GM19438 (cell line): ENCODE data around the gene ARHGEF7.
"Not testable (repeated sequence)": the region's sequence is repeated elsewhere in the genome, so short reads cannot be mapped to it uniquely, and the experiment has no call there.

Experiments
- ATAC-seq: cut with Tn5 transposase; IDR thresholded peaks from one replicate; pipeline ENCODE4 v1.9.1; 2021; ENCODE audit warnings: low read depth; ENCODE audit not compliant: unreplicated experiment

ARHGEF7 gene

GRCh38 chr13:111245576-111246384, 130.7 kb downstream of the ARHGEF7 start:
- no peak for ATAC-seq

- ATAC-seq = no peak
Observed at GRCh38 chr13:111247552-111247951, 132.4 kb downstream of the ARHGEF7 start.

DNA sequence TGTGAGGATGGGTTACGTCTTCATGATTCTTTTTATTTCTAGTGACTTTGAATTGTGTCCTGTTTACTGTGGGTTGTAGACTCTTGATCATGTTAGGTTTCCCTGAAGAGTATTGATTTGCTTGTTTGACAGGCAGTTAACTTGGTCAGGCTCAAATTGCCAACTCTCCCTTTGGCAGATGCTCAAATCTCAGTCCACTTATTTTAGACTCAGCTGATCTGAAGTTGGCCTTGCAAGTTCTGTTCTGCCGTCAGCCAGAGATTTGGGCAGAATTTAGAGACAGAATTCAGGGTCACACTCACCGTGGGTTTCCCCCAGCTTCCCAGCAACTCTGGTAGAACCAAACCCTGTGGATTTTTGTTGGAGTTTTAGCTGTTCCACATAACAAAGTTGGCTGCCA, 133.7 kb downstream of the ARHGEF7 start:
- no peak for ATAC-seq

DNA sequence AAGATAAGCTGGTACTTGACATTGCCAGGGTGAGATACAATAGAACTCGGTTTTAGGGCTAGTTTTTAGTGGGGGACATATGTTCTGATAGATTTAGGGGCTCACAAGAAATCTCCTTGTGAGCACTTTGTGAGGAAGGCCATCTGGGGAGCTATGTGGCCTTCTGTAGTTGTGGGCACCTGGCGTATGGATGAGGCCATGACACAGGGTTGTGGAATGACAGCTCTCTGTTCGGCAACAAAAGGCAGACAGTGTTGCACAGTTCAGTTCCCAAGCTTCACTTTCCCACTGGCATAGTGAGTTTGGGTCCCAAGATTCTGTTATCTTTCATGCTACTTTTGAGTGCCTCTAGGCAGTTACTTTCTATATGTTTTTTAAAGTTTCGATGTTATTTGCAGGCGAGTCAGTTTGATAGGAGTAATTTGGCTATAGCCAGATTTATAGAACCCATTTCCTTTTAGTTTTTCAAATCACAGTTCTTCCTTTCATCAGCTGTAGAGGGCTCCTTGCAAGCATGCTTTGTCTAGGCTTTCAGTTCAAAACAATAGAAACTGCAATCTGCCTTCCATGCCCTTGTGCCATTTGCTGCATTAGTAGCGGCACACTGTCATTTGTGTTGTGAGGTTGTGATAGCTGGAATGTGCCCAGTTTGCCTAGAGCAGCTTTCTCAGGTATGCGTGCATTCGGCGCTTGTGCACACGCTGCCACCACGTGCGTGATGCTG, 134.7 kb downstream of the ARHGEF7 start:
- no peak for ATAC-seq

- no peak for ATAC-seq
Observed at GRCh38 chr13:111251646-111252445, 136.7 kb downstream of the ARHGEF7 start.

GRCh38 chr13:111252446-111253364, 137.6 kb downstream of the ARHGEF7 start:
- ATAC-seq = no peak

GRCh38 chr13:111253365-111253872, 138.3 kb downstream of the ARHGEF7 start:
- no peak for ATAC-seq

- ATAC-seq = no peak
Observed at GRCh38 chr13:111255228-111255790, 140.2 kb downstream of the ARHGEF7 start.

DNA sequence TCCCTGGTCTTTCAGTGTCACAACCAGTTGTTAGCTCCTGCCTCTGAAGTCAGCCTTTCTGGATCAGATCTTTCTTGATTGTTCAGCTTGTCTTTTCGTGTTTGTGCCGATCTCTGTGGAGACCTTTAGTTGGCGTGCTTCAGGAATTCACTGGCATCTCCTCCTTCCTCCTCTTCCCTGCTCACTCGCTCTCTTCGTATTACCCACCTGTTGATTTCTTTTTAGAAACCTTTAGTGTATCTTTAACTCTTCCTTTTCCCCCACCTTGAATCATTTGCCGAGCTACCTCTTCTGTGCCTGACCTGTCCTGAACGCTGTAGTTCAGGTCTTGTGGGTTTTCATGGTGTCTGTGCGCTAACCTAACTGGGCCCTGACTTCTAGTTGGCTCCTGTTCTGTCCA, 141.3 kb downstream of the ARHGEF7 start:
- ATAC-seq = no peak

DNA sequence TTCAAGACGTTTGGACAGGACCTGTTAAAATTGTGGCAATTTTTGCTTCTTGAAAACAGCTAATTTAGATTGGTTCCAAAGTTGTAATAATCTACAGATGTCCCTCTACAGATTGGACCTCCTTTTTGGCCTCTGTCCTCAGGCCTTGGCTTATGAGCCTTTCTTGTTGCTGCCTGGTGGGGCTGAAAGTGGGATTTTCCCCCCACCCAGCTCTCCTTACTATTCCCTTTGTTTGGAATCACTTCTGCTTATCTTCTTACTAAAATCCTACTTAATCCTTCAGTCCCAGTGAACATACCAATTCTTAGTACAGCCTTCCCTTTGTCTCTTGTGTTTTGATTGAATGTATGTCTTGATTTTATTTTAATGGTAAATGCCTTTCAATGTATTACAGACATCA, 141.8 kb downstream of the ARHGEF7 start:
- ATAC-seq = no peak

DNA sequence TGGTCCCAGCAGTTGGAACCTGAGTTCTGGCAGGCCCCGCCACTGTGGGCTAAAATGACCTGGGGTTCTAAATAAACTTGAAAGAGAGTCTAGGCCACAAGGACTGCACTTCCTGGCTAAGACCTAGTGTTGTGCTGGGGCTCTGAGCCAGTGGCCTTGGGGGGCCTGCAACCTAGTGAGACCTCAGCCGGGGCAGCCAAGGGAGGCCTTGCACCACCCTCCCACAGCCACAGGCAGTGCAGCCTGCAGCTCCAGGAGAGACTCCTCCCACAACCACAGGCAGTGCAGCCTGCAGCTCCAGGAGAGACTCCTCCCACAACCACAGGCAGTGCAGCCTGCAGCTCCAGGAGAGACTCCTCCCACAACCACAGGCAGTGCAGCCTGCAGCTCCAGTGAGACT, 142.8 kb downstream of the ARHGEF7 start:
- ATAC-seq = not testable (repeated sequence)

- no peak for ATAC-seq
Observed at GRCh38 chr13:111258637-111259036, 143.5 kb downstream of the ARHGEF7 start.

- ATAC-seq = no peak
Observed at GRCh38 chr13:111259058-111259457, 143.9 kb downstream of the ARHGEF7 start.

DNA sequence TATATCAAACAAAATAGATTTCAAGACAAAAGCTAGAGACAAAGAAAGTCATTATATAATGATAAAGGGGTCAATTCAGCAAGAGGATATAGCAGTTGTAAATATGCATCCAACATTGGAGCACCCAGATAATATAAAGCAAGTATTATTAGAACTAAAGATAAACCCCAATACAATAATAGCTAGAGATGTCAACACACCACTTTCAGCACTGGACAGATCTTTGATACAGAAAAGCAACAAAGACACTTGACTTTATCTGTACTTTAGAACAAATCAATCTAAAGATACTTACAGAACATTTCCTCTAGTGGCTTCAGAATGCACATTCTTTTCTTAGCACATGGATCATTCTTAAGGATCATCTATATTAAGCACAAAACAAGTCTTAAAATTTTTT, 146.2 kb downstream of the ARHGEF7 start:
- ATAC-seq = no peak

- ATAC-seq = no peak
Observed at GRCh38 chr13:111262281-111262680, 147.2 kb downstream of the ARHGEF7 start.

DNA sequence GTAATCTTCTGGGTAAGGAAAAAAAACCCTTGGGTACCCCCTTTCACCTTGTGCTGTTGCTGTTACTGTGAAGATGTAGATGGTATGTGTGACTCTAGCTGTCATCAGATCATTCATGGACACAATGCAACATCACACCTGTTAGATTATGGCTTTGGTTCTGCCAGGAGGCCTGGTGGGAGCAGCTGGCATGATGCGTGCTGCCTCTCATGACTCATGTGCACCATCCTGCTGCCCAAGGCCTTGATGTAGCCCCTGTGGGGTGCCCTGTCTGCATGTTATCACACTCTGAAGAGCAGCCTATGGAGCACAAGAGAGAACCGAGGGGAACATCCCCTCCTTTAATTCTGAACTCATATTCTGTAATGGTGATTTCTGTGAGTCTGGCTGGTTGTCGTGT, 147.6 kb downstream of the ARHGEF7 start:
- ATAC-seq = no peak

DNA sequence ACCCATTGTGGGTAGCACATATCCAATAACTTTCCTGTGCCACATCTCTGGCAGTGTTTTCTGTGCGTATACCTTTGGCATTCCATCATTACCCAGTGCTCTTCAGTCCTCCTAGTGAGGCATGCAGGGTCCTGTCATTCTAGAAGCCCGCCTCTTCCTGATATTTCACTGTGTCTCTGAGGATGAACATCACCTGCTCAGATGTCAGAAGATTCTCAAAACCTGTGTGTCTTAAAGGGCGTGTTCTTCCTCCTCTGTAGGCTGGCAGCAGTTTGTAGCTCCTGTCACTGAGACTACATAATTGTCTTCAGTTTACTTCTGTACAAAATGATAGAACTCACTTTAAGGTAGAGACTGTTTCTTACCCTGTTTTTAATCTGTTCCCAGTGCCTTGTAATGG, 148.5 kb downstream of the ARHGEF7 start:
- no peak for ATAC-seq

DNA sequence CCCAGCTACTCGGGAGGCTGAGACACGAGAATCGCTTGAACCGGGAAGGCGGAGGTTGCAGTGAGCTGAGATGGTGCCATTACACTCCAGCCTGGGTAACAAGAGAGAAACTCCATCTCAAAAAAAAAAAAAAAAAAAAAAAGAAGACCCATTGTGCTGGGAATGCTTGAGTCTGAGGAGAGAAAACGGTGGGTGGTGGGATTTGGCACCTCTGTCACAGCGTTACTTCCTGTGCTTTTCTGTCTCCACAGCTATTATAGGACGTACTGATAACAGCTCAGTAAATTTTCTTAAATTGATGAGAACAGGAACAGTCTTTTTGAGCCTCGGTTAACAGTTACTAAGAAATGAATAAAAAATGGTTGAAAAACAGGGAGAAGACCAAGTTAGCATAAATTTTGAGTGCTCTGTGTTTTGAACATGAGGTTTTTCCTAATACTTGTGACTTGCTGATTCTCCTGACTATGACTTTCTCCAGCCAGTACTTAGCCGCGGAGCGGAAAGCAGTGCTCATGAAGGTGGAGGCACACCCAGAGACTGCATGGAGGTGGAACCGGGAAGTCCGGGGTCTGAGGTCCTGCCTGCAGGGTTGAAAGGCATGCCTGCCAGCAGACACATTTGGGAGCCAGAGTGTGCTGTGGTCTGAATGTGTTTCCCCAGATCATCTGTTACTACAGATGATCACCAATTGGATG, 150.0 kb downstream of the ARHGEF7 start:
- no peak for ATAC-seq

GRCh38 chr13:111265701-111266035, 150.6 kb downstream of the ARHGEF7 start:
- ATAC-seq = no peak
